Skin of body (tissue), 2 donors: ENCODE measurements around the gene GATB. TPM values are rescaled to one million over a fixed set of nuclear protein-coding genes. Genes with fewer than 3 reads are reported as not detected.
"Not testable (repeated sequence)": the region's sequence is repeated elsewhere in the genome, so short reads cannot be mapped to it uniquely, and the experiment has no call there.

Experiments used
- DNase-seq: peaks from one replicate; lab custom pipeline; 2025; lab: John Stamatoyannopoulos, UW
- total RNA-seq: library from RNA; depleted of rRNA; stranded (reverse); fragments of >200 nt; gene quantifications from one replicate; pipeline ENCODE4 v1.2.3, GENCODE V29; 2014

The GATB gene
- total RNA-seq, 1 donor from 2014 or later, result 17.9 TPM

DNA sequence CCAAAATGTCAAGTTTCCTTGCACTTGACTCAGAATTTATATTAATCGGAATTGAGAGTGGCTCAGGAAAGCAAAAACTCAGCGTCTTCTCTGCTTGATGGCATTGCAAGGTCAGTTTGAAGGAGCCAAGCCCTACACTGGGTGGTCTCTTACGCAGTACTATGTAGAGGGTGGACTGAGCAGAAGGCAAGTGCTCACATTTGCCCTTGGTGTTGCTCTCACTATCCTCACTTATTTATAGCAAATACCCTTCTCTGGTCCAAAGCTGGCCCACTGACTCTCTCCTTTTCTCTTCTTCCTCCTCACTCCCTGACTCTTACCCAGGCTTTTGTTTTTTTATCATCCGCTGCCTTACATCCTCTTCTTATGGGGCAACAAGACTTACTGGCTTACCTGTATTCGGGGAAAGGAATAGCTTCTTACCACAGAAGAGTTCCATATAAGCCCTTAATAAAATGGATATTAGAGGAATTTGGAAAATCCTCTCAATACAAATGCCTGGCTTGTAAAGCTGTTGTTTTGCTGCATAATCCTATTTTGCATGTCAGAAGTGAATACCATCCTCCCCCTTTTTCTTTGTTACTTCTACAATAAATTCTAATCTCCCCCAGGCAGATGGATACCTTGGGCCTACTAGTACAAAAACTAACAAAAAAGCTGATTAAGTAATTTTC, 24.8 kb upstream of the GATB start:
- no peak for DNase-seq

DNA sequence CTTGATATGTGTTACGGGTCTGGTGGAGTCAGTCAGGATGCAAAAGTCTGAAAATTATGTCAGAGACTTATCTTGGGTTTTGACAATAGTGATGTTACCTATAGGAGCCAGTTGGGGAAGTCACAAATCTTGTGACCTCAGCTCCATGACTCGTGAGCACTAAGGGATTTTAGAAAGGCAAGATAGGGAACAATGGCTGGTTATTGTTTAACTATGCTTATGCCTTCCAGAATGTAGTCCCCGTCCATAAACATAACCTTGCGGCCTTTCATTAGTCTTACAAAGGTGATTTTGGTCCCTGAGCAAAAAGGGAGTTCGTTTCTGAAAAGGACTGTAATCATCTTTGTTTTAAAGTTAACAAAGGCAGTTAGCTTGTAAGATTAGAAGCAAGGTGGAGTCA, 23.9 kb upstream of the GATB start:
- DNase-seq, result no peak

DNA sequence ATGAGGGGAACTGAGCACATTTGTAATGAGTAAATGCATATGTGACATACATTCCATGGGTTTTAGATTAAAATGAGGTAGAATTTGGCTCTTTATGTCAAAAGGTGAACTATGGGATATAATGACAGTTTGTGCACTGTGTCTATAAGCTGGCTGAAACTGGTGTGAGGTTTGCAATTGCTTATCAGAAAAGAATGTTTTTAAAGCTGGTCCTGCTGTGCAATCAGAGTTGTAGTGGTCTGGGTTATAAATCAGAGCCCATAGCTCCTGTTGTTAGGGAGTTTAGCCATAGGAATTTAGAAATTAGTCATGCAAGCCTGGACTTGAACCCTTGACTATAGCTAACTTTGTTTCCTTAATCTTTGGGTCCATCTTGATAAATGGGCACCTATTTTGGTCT, 23.1 kb upstream of the GATB start:
- no peak for DNase-seq

DNA sequence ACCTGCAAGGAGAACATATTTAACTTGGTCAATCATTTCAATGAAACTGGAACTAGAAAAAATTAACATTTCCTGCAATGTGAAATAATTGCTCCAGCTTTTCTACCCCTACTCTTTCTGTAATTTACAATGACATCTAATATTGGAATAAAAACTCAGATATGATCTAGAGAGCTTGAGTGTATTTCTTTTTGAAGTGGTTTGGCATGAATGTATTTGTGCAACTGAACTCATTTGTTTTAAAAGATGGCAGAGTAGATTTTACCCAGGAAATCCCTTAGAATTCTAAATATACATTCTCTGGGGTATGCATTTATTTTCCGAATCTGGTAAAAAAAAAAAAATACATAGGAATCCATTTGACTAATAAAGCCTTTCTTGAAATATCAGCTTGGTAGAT, 21.5 kb upstream of the GATB start:
- DNase-seq, result no peak

DNA sequence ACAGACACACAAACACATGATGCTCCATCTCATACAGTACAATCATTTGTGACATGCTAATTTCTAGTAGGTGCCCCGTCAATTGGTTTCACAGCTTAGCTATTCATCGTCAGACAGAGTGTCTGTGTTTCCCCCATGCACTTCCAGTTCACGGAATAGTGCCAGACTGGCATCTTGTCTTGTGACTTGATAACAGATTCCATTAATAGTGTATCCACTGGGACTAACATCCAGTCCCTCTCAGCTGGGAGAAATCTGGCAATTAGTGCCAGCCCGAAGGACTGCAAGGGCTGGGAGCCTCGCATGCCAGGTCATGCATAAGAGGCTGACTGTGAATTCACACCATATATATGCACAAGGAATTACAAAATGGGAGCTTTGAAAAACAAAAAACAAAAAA, 20.2 kb upstream of the GATB start:
- no peak for DNase-seq

DNA sequence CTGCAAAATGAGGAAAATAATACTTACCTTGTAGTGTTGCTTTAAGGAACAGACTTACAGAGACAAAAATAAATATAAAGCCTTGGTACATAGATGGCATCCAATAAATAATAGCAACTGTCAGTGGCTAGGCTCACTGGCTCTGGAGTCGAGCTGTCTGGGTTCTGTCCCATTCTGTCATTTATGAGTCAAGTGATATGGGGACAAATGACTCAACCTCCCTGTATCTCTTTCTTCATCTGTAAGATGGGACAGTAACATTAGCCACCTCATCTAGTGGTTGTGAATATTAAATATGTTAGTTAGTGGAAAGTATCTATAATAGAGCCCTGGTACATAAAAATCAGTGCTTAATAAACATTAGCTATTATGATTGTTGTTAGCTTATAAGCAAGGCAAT, 16.7 kb upstream of the GATB start:
- no peak for DNase-seq

DNA sequence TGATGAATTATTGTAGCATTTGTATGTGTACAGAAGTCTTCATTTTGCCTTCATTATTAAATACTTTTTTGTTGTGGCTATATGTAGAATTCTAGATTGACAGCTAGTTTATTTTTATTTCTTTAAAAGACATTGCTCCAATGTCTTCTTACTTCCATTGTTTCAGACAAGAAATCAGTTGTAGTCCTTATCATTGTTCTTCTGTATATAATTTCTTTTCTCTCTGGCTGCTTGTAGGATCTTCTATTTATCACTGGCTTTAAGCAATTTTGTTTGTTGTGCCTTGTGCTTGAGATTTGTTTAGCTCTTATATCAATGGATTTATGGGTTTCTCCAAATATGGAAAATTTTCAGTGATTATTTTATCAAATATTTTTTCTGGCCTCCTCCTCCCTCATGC, 13.5 kb upstream of the GATB start:
- DNase-seq, result no peak

DNA sequence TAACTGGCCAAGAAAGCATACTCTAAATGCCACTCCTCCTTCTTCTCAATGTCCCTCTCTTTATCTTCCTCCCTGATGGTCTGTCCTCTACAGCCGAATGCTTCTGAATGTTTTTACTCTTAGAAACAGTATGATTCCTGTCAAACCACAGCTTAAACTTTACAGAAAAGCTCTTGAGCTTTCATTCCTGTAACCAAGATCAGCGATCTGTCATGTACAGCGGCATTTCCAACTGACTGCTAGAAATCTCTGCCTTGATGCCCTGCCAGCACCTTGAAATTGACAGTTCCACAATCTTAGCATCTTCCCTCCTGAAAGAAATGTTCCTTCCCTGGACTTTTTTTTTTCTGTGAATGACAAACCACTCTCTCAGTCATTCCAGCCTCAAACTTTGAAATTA, 11.5 kb upstream of the GATB start:
- DNase-seq, result no peak

DNA sequence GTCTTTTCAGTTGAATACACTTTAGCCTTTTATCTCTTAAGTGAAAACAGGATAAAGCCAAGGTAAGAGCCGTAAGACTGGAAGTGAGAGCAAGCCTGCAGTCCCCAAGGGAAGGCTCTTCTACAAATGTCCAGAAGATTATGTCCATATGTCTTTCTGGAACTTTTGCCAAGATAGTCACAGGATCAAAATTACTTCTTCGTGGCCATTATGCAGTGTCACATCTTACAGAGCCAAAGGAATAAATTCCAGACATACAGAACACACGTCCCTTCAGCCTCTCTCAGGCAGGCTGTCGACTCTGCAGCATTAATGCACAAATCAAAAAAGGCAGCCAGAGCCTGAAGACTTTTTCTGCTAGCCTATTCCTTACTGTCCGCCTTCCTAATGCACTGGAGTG, 10.9 kb upstream of the GATB start:
- no peak for DNase-seq

DNA sequence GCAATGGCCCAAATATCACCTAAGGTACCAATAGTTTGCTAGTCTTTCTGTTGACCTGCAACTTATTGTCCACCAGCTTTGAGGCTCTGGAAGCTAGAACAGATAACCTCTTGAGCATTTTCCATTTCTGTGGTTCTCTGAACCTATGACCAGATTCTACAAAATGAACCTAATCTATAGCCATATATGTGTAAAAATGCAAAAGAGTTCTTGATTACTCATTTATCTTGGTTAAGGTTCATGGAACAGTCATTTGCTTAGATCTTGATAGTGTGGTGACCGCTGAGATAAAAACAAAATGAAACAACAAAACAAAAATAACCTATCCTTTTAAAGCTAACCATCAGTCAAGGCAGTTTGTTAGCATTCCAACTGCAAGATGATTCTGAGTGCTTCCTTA, 9.3 kb upstream of the GATB start:
- no peak for DNase-seq

DNA sequence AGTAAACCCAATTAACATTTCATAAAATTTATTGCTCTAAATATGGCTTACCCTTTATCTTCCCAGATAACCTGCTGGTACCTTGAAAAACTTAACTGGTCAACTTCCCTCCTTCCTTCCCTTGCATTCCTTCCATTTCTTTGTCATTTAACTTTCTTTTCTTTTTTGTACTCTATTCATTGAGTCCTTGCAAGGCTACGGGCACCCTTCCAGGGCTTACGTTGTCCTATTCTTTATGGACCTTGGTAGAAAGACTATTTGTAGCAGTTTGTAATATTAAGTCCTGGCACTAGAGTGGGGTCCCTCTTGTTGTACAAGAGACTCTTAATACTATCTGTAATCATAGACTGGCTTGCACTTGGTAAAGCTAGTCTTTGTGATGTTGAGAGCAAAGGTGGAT, 8.0 kb upstream of the GATB start:
- no peak for DNase-seq

DNA sequence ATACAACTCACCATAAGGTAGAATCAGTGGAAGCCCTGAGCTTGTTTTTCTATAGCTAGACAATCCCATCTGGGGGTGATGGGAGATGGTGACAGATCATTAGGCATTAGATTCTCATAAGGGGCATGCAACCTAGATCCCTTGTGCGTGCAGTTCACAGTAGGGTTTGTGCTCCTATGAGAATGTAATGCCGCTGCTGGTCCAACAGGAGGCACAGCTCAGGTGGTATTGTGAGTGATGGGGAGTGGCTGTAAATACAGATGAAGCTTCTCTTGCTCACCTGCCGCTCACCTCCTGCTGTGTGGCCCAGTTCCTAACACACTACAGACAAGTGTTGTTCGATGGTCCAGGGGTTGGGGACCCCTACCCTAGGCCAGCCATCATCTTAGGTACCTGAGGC, 5.9 kb upstream of the GATB start:
- DNase-seq, result no peak

DNA sequence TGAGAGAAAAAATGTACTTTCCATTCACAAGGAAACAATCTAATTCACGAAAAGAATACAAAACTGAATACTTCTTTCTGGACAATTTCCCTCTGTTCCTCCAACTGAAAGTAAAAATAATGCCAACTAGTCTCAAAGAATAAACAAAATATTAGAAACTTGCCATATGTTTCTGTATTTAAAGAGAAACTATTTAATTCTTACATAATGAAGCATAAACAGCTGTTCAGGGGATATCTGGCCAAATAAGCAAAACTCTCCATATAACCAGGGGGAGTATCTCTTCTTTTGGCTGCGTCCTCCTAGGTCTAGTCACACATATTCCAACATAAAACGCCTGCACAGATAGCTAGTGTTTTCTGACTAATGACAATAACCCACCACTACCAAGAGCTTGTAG, 805 bp downstream of the GATB start:
- no peak for DNase-seq

DNA sequence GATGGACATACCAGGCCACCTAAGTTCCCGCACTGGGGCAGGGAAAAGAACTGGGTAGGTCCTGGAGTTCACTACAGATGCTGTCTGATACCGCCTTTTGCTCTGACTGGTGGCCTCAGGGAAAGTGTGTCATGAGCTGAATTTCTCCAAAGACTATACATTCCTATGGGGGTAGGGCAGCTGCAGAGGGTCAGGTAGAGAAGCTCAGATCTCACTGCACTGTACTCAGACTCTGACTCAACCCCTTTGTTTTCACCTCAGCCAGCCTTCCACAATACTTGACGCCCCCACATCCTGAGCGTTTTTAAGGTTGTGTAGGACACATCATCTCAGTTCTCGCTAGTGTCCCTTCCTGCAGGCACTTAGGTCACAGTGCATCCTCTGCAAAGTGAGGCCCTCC, 7.8 kb downstream of the GATB start:
- DNase-seq, result no peak

DNA sequence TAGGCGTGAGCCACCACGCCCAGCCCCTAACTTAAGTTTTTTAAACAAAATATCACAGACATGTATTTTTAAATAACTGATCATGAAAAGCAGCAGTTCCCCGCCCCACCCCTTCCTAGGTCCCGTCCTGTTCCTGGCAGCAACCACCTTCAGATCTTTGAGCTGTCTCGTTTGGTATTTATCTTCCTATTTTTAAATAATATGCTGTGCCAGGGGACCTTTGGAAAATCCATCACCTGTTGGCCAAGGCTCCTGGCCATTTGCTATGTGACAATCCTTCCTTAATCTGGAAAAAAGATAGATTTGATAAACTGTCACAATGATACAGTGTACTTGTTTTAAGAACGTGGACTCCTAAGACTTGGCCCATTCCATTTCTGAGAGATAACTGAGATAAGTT, 10.7 kb downstream of the GATB start:
- no peak for DNase-seq

DNA sequence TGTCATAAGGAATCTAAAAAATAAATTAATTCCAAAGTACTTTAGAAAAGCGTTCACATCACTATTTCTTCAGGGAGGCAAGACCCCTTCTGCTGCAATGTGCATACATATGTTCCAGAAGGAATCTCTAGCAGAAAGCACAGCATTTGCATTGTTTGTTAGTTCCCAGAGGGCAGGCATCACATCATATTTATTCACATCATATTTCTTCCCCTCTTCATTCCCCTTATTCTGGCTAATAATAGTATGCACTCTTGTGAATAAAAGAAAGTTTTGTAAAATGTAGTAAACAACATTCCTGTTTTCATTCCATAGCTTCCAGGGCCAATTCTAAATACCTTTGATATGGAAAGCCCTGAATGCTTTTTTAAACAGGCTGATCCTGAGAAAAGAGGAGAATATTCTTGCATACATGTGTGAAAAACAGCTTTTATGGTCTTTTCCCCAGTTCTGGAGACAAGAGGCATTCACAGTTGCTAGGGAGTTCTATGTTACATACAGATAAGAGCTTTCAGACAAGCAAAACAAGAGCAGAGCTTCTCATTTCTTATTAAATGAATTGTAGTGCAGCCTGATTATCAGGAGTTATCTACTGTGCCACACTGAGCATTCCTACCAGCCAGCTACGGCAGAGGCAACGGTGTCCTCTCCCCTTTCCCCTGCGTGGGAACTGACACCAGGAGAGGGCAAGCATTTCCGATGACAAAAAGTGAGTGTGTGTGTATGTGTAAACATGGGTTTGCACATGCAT, 15.2 kb downstream of the GATB start:
- no peak for DNase-seq

DNA sequence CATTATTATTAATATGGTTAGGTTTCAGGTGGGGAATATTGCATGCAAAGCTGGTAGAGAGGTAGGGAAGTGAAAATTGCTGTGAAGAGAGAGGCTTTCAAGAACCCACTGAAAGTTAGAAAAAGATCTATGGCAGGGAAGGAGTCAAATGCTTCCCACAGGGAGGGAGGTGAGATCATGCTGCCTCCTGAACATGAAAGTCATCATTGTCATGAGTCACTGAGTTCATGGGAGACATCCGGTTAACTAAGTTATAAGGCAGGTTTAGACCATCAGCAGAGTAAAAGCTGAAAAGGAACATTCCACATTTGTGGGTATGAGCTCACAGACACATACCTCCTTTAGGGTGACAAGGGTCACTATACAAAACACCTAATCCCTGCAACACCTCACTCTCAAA, 16.2 kb downstream of the GATB start:
- no peak for DNase-seq

DNA sequence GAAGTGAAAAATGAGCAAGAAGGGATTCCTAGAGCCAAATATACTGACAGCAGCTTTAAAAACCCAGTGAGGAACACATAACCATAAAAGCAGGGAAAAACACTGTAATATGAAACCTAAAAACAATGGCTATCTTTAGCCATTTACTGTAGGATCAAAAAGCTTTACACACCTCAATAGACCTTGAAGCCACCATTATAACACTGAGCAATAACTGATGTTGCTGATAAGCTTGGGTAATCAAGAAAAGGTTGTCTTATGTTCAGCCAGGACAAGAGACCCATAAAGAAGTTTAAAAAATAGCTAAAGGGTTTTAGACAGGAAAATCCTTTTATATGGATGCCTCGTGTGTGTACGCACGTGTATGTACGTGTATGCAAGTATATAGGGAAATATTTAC, 16.9 kb downstream of the GATB start:
- no peak for DNase-seq

DNA sequence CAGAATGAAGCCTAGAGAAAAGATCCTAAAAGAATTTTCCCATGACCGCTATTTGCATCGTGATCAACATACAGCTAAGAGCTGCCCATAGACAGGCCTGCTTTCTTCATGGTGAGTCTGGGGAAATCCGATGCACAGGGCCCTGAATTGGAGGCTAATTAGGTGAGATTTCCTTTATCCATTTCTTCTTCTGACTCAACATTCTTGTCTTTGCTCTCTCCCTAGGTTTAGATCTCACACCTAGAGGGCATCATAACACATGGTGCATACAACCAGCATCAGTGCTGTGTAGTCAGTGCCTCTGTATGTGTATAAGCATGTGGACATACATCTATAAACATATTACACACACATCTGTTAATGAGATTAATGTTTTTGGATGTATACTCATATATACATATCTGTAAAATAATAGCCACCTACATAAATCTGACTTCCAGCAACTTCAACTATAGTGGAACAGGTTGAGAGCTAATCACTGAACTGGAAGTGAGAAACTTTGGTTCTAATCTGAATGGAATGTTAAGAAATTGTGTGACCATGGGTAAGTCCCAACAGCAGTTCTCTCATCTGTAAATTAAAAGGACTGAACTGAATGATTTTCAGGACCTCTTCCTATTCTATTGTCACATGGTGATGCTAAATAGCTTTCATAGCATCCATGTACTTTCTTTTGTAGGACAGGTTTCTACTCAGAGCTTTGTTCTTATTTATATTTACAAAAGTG, 17.5 kb downstream of the GATB start:
- DNase-seq, result no peak

DNA sequence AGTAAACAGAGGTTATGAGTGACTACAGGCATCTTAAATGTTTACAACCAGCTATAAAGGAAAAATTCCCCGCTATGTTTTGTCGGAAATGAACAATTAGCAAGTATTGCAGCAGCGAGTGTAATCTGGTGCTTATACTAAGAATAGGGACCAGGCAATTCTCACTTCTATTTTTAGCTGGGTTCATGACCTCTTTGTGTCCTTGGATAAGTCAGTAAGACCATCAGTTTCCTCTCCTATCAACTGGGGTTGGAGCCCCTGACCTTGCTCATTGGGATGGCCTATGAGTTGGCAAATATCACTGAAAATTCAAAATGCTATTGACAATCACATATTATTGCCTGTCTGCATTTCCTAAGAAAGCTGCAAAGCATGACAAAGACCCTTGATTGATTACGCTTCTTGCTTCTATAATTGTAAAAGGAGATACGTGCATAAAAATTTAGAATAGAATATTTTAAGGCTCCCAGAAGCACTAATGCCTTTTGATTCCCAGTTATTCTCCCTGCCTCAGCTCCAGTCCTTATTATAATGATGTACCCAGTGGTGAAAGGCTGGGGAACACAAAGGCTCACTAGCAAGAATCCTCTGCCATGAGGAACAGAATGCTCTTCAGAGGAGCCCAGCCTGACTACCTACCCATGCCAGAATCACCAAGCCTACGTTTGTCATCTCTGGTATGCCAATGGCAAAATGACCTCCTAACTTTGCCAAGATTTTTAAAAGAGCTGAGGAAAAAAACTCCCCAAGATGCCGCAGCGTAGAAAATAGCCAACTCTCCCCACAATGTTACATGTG, 21.9 kb downstream of the GATB start:
- DNase-seq, result no peak

DNA sequence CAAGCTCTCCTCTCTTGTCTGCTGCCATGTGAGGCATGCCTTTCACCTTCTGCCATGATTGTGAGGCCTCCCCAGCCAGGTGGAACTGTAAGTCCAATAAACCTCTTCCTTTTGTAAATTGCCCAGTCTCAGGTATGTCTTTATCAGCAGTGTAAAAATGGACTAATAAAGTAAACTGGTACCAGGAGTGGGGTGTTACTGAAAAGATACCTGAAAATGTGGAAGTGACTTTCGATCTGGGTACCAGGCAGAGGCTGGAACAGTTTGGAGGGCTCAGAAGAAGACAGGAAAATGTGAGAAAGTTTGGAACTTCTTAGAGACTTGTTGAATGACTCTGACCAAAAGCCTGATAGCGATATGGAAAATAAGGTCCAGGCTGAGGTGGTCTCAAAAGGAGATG, 24.0 kb downstream of the GATB start:
- DNase-seq, result not testable (repeated sequence)

DNA sequence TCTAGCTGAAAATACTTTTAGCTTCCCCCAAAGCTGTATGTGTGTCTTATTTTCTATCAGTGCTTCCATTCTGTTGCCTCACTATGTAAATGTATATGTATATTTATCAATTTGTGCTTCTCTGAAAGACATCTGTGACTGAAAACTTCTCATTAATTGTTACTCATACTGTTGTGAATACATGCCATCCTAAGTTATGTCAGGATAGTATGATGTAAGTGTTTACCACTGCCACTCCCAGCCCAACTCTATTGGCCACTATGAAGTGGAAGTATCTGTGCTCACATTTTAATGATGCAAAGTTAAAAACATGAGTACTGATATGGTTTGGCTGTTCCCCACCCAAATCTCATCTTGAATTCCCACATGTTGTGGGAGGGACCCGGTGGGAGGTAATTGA, 24.4 kb downstream of the GATB start:
- DNase-seq, result no peak
